ENCODE data around the gene SCFD2. TPM values are rescaled to one million over a fixed set of nuclear protein-coding genes. Genes with fewer than 3 reads are reported as not detected.
A peak's percentile ranks its signal among the peaks of the same experiment; 100 is the strongest.

The SCFD2 gene
- total RNA-seq, 2 donors from 2014 or later, result 33.2 to 73.7 TPM

DNA sequence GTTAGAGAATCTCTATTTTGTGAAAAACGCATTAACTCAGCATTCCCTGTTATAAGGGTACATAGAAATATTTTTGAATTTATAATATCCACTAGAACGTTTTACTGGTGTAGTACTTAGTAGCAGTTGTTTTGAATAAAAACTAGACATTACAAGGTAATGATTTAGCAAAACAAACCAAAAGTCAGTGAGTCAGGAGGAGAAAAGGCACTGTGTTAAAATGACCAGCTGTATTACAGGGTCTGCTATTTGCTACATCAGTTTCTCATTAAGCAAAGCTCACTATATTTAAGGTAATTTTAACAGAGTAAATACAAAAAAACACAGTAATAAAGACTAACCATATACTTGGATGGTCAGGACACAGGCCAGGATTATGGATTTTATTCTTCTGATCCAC lies 351.0 kb downstream of the SCFD2 start:
- Mint-ChIP-seq H3K27ac (no peak overlapping the region), H3K27me3 (no peaks in the 10 kb centered on the region), H3K9me3 (no peaks in the 10 kb centered on the region), H3K4me1 (ENCODE audit: low read depth in 2 of 2) (peaks cover 9 to 11% of the 10 kb centered on the region in 2 donors), H3K4me3 (no peak overlapping the region), H3K36me3 (no peaks in the 10 kb centered on the region)
- ATAC-seq, result no peak
- no peak for DNase-seq (ENCODE audit: low spot score)

DNA sequence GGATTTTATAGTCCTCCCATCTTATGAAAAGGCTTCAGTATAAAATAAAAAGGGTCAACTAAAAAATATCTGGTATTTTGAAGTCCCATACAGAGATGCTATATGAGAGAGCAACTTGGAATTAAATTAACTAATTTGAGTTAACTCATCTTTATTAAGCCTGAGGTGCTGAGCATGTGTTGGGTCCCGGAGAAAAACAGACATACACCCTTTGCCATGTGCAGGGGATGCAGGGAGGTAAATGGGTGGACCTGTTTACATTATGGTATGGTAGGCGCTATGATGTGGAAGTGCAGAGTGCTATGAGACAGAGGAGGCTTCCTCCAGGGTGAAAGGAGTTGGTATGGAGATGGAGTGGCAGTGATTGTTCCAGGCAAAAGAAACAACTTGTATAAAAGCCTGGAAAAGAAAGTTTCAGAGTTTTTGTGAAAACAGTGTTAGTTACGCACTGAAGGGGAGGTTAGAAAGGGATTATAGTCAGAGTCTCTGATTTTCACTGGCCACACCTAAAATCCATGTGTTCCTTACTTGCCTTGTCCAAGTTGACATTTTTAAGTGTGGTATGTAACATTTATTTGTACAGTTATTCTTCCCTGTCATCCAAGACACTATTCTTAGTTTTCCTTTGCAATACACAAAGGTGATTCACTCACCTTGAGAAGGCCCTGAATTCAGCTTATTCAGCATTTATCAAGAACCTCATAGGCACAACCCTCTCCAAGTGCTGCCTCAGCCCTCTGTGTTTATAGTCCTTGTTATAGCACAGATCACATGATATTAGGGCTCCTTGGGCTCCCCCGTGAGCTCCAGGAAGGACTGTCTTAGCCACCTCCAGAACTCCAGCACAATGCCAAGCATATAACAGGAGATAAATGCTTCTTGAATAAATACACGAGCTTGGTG lies 351.7 kb downstream of the SCFD2 start:
- Mint-ChIP-seq H3K4me1 (ENCODE audit: low read depth in 2 of 2) (peaks cover 9 to 11% of the 10 kb centered on the region in 2 donors), H3K27ac (no peak overlapping the region), H3K4me3 (no peak overlapping the region), H3K9me3 (no peaks in the 10 kb centered on the region), H3K27me3 (no peaks in the 10 kb centered on the region), H3K36me3 (no peaks in the 10 kb centered on the region)
- ATAC-seq, result no peak
- DNase-seq (ENCODE audit: low spot score), result no peak

DNA sequence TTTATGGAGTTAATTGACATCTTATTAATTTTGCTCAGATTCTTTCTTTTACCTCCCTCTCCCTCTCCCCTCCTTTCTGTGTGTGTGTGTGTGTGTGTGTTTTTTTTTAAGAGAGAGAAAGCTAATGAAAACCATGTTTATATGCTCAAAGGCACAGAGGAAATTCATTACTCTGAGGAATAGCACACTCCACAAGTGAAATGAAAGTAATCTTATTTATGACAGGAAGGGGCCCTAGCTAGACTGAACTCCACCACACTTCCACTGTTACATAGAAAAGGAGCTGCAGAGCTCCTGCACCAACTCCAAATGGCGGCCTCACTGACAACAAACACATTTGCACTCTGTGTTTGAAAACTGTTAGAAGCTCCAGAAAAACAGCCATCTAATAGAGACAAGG lies 353.1 kb downstream of the SCFD2 start:
- no peaks in the 10 kb centered on the region for H3K9me3 Mint-ChIP-seq
- H3K27ac Mint-ChIP-seq, result peak overlapping the region; percentile 46 to 72
- ATAC-seq (peak; percentile 61 to 71), DNase-seq (ENCODE audit: low spot score) (no peak)
- peaks cover 9 to 11% of the 10 kb centered on the region in 2 donors for H3K4me1 Mint-ChIP-seq (ENCODE audit: low read depth in 2 of 2)
- no peaks in the 10 kb centered on the region for H3K27me3 Mint-ChIP-seq
- peak overlapping the region; percentile 47 for H3K4me3 Mint-ChIP-seq
- H3K36me3 Mint-ChIP-seq, result no peaks in the 10 kb centered on the region

DNA sequence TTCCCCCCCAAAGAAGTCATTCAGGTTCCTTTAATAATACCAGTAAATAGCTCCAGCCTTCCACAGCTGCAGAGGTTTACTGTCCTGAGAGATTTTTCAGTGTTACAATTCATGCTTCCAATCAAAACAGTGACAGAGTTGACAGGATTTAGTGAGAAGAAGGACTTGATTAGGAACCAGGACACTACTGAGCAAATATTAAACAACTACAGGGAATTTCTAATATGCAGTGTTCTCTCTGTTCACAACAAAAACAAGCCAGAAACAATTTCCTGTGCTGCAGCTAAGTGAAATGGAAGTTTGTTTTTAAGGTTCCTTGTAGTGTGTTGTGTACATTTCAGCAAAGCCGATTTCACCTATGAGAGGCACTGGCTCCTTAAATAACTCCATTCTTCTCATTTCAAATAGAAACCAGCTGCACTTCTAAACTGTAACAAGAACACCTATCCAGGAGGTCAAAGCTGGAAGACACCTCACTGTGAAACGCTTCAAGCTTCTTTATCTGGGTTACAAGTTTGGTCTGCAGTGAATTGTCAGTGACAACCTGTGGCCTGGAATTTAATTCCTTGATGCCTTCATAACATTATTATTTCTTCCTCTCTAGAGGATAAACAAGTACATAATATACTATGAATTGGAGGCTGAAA lies 354.5 kb downstream of the SCFD2 start:
- DNase-seq (ENCODE audit: low spot score) (no peak), ATAC-seq (no peak)
- H3K36me3 Mint-ChIP-seq, result no peaks in the 10 kb centered on the region
- peaks cover 9 to 11% of the 10 kb centered on the region in 2 donors for H3K4me1 Mint-ChIP-seq (ENCODE audit: low read depth in 2 of 2)
- no peak overlapping the region for H3K4me3 Mint-ChIP-seq
- no peaks in the 10 kb centered on the region for H3K9me3 Mint-ChIP-seq
- H3K27me3 Mint-ChIP-seq, result no peaks in the 10 kb centered on the region
- H3K27ac Mint-ChIP-seq, result peak overlapping the region in 1 of 2 donors; percentile 72

DNA sequence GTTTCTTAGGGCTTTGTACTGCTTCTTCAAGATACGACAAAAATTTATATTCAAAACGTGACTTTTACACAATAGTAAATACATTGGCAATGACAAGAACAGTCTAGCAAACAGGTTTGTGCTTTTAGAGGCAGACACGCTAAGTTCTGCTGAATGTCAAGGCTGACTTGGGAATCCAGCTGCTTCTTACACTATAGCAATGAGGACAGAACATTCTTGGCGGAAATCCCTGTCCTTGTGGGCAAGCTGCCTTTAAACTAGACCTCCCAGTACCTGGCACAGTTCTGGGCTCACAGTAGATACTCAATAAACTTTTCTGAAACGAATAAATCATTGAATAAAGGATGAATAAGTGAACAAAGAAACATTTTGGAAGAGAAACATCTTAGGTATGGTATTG lies 355.5 kb downstream of the SCFD2 start:
- DNase-seq (ENCODE audit: low spot score), result no peak
- Mint-ChIP-seq H3K4me1 (ENCODE audit: low read depth in 2 of 2) (peaks cover 9 to 18% of the 10 kb centered on the region in 2 donors), H3K9me3 (no peaks in the 10 kb centered on the region), H3K4me3 (no peak overlapping the region), H3K27me3 (no peaks in the 10 kb centered on the region), H3K27ac (no peak overlapping the region), H3K36me3 (no peaks in the 10 kb centered on the region)
- no peak for ATAC-seq

DNA sequence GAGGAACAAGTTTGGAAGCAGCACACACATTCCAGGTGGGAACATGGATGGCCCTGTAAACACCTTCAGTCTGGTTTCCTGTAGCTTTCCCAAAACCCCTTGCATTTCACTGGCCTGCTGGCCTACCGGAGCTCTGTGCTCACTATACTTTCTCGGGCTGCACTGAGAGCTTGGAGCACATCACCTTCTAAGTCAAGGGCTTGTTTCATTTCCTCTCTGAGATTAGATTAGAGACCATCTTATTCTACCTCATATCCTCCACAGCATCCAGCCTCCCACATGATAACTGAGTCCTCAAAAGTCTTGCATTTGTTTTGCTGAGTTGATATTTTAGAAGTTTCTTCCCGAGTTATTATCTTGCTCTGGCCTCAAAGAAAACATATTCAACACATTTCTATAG lies 356.0 kb downstream of the SCFD2 start:
- no peak overlapping the region for H3K4me3 Mint-ChIP-seq
- H3K27me3 Mint-ChIP-seq, result no peaks in the 10 kb centered on the region
- peaks cover 9 to 22% of the 10 kb centered on the region in 2 donors for H3K4me1 Mint-ChIP-seq (ENCODE audit: low read depth in 2 of 2)
- no peaks in the 10 kb centered on the region for H3K9me3 Mint-ChIP-seq
- H3K27ac Mint-ChIP-seq, result no peak overlapping the region
- no peaks in the 10 kb centered on the region for H3K36me3 Mint-ChIP-seq
- ATAC-seq (no peak), DNase-seq (ENCODE audit: low spot score) (no peak)

DNA sequence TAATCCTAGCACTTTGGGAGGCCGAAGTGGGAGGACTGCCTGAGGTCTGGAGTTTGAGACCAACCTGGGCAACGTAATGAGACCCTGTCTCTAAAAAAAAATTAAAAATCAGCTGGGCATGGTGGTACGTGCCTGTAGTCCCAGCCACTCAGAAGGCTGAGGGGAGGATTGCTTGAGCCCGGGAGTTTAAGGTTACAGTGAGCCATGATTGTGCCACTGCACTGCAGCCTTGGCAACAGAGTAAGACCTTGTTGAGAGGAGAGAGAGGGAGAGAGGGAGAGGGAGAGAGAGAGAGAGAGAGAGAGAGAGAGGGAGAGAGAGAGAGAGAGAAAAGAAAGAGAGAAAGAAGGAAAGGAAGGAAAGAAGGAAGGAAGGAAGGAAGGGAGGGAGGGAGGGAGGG lies 358.8 kb downstream of the SCFD2 start:
- no peaks in the 10 kb centered on the region for H3K27me3 Mint-ChIP-seq
- no peak overlapping the region for H3K4me3 Mint-ChIP-seq
- H3K27ac Mint-ChIP-seq, result no peak overlapping the region
- no peaks in the 10 kb centered on the region for H3K36me3 Mint-ChIP-seq
- H3K9me3 Mint-ChIP-seq, result no peaks in the 10 kb centered on the region
- peaks cover 15 to 24% of the 10 kb centered on the region in 2 donors for H3K4me1 Mint-ChIP-seq (ENCODE audit: low read depth in 2 of 2)
- ATAC-seq (no peak), DNase-seq (ENCODE audit: low spot score) (no peak)

DNA sequence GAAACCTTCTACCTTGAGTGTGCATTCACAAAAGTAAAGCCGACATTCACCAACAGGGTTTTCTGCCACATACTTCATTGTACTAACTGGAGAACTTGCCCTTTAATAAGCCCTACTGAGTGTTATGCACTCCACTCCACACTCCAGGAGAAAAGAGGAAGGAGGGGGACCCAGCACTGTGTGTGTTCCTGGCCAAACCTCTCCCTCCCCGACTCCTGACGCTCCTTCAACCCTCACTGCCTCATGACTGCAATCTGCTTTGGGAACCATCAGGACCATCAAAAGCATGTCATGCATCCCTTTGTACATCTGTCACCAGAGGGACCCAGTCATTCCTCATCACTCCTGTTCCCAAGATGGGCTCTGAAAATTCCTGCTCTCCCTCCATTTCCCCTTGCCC lies 360.1 kb downstream of the SCFD2 start:
- DNase-seq (ENCODE audit: low spot score), result no peak
- Mint-ChIP-seq H3K27ac (no peak overlapping the region), H3K4me1 (ENCODE audit: low read depth in 2 of 2) (peaks cover 15 to 22% of the 10 kb centered on the region in 2 donors), H3K9me3 (no peaks in the 10 kb centered on the region), H3K4me3 (no peak overlapping the region), H3K27me3 (no peaks in the 10 kb centered on the region), H3K36me3 (no peaks in the 10 kb centered on the region)
- no peak for ATAC-seq

DNA sequence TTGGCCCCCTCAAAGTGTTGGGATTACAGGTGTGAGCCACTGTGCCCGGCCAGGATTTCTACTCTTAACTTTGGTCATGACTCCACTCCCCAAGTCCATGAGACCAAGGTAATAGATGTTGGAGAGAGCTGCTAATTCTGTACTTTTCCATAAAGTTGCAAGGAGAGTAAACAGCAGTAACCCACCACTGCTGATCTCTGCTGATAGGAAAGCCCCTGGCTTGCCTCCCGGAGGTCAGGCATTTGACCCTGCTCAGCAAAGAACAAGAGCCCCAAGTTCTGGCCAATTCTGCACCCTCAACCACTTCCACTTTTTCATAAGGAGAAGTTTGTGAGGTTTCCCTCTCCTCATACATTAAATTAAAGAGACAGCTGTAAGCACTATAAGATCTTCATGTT lies 360.7 kb downstream of the SCFD2 start:
- H3K27me3 Mint-ChIP-seq, result no peaks in the 10 kb centered on the region
- DNase-seq (ENCODE audit: low spot score), result no peak
- no peak for ATAC-seq
- H3K4me1 Mint-ChIP-seq (ENCODE audit: low read depth in 2 of 2), result peaks cover 15 to 22% of the 10 kb centered on the region in 2 donors
- H3K36me3 Mint-ChIP-seq, result no peaks in the 10 kb centered on the region
- no peak overlapping the region for H3K4me3 Mint-ChIP-seq
- H3K9me3 Mint-ChIP-seq, result no peaks in the 10 kb centered on the region
- H3K27ac Mint-ChIP-seq, result no peak overlapping the region

DNA sequence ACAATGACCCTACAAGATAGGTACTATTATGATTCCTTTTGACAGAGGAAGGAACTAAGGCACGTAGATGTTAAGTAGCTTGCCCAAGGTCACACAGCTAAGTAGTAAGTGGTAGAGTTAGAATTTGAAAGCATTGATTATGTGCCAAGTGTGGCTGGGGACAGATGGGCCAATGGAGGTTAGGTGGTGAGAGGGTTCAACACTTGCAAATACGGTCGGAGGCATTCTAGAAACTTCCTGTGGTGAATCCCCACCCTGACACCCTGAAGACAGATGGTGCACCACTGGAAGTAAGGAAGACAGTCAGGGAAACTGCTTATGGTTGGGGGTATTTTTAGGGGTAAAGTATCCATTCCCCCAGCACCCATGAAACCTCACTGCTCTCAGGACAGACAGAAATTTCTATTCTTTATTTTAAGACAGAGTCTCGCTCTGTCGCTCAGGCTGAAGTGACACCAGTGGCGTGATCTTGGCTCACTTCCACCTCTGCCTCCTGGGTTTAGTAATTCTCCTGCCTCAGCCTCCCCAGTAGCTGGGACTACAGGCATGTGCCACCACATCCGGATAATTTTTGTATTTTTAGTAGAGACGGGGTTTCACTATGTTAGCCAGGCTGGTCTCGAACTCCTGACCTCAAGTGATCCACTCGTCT lies 361.2 kb downstream of the SCFD2 start:
- Mint-ChIP-seq H3K4me3 (no peak overlapping the region), H3K36me3 (no peaks in the 10 kb centered on the region), H3K27me3 (no peaks in the 10 kb centered on the region), H3K4me1 (ENCODE audit: low read depth in 2 of 2) (peaks cover 17 to 22% of the 10 kb centered on the region in 2 donors), H3K27ac (no peak overlapping the region), H3K9me3 (no peaks in the 10 kb centered on the region)
- ATAC-seq, result peak in 1 of 2 donors; percentile 38
- DNase-seq (ENCODE audit: low spot score), result no peak

DNA sequence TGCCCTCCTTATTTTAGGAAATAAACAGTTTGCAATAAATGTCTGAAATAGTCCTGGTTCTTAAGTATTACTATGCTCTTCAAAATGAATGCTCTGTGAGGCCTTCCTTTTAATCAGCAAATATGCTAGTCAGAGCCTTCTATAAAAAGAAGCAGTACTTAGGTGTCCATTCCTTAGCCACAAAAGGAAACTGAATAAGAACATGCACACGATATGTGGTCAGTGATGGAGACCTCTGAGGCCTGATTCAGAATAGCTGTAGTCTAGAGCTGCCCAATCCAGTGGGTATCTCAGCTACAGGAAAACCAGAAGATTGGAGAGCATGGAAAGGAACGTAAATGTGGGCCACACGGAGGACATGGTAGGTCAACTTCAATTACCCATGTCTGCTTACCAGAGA lies 361.9 kb downstream of the SCFD2 start:
- Mint-ChIP-seq H3K9me3 (no peaks in the 10 kb centered on the region), H3K4me3 (no peak overlapping the region), H3K27ac (no peak overlapping the region), H3K4me1 (ENCODE audit: low read depth in 2 of 2) (peaks cover 24 to 25% of the 10 kb centered on the region in 2 donors), H3K27me3 (no peaks in the 10 kb centered on the region), H3K36me3 (no peaks in the 10 kb centered on the region)
- ATAC-seq (no peak), DNase-seq (ENCODE audit: low spot score) (no peak)

DNA sequence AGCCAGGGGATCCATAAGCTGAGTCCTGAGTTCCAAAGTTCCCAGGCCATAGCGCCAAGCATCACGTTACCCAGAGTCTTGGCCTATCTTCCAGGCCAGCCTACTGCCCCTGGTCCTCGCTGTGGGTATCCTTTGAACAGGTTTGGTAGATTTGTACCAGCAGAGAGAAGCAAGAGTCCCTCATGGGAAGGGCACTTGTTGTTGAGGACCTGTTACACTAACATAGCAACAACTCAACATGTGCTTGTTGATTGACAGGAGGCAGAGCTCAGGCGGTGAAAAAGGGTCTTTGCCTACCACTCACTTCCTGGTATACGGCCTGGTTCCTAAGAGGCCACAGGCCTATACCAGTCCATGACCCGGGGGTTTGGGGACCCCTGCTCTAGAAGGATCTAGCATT lies 365.3 kb downstream of the SCFD2 start:
- Mint-ChIP-seq H3K27me3 (no peaks in the 10 kb centered on the region), H3K9me3 (no peaks in the 10 kb centered on the region), H3K4me1 (ENCODE audit: low read depth in 2 of 2) (peaks cover 21 to 25% of the 10 kb centered on the region in 2 donors), H3K36me3 (no peaks in the 10 kb centered on the region), H3K27ac (no peak overlapping the region), H3K4me3 (no peak overlapping the region)
- DNase-seq (ENCODE audit: low spot score) (no peak), ATAC-seq (no peak)

DNA sequence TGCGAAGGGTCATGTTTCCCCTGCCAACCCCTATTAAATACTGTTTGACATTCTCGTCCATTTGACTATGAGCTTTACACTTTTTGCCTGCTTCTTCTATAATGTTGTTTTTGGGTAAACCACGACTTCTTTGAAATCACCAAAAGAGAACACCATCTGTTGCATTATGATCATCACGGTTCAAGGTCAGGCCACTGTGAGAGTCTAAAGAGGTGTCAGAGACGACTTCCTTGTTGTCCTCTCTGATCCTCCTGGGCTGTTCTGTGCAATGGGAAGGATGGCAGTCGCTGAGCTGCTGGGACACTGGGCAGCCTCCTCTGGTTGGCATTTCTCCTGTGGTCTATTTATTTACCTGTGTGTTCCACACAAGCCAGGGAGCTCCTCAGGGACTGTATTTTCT lies 366.2 kb downstream of the SCFD2 start:
- no peak for DNase-seq (ENCODE audit: low spot score)
- peaks cover 14 to 25% of the 10 kb centered on the region in 2 donors for H3K4me1 Mint-ChIP-seq (ENCODE audit: low read depth in 2 of 2)
- no peaks in the 10 kb centered on the region for H3K36me3 Mint-ChIP-seq

DNA sequence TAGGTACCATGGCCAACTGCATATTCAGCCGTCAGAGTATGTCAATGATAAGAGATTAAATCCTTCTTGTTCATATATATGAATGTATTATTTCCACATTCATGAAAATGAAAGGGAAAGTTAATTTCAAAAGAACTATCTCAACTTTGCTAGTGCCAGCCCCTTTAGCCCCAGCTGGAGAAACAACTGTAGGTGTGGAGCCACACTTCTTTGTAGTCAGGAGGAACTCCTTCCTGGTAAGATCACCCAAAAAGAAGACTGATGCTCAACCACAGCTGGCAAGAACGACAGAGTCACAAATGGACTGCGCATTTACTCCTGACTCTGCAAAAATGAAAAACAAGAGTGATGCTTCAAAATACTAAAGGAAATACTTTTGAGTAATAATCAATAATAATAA lies 367.4 kb downstream of the SCFD2 start:
- ATAC-seq, result no peak
- no peaks in the 10 kb centered on the region for H3K9me3 Mint-ChIP-seq
- H3K4me3 Mint-ChIP-seq, result no peak overlapping the region

More for the DNA sequence above, 366.2 kb downstream of the SCFD2 start:
- ATAC-seq, result peak in 1 of 2 donors; percentile 24
- Mint-ChIP-seq H3K4me3 (no peak overlapping the region), H3K27ac (no peak overlapping the region), H3K27me3 (no peaks in the 10 kb centered on the region), H3K9me3 (no peaks in the 10 kb centered on the region)

More for the DNA sequence above, 367.4 kb downstream of the SCFD2 start:
- Mint-ChIP-seq H3K4me1 (ENCODE audit: low read depth in 2 of 2) (peaks cover 5 to 13% of the 10 kb centered on the region in 2 donors), H3K27ac (no peak overlapping the region), H3K36me3 (no peaks in the 10 kb centered on the region), H3K27me3 (no peaks in the 10 kb centered on the region)
- DNase-seq (ENCODE audit: low spot score), result no peak

Measured in natural killer cell treated with Interleukin-12 subunit alpha and Interleukin-12 subunit beta and Interleukin-15 and Interleukin-18, amount 100 ng/mL, for 72 hours (primary cell).